GM12878 (cell line): Measurements from ENCODE around the gene DLST.

Experiments
- CEBPB ChIP-seq, 2 experiments: fragments of 150-350 bp in 1 of 2; IDR thresholded peaks; 2 replicates each; pipeline ENCODE4 v1.6.1; 2012 to 2014; ENCODE audit warnings: low read depth in 2 of 2, low read length in 2 of 2, borderline replicate concordance in 1 of 2, inconsistent platforms in 1 of 2
- HDAC2 ChIP-seq: fragments of 200-600 bp; sonication (generic); IDR thresholded peaks from 2 replicates; pipeline ENCODE4 v1.6.1; 2017
- HDAC6 ChIP-seq: fragments of 200-600 bp; sonication (generic); IDR thresholded peaks from one replicate; pipeline ENCODE4 v1.8.0; 2017; ENCODE audit warnings: antibody characterized with exemption; ENCODE audit not compliant: unreplicated experiment
- POLR2A ChIP-seq: IDR thresholded peaks from 2 replicates; pipeline ENCODE4 v1.6.1; 2011; ENCODE audit warnings: low read depth, mild to moderate bottlenecking, low read length
- POU2F2 ChIP-seq: IDR thresholded peaks from 3 replicates; pipeline ENCODE4 v1.6.1; 2011; ENCODE audit warnings: low read depth, mild to moderate bottlenecking, low read length, borderline replicate concordance
- RAD21 ChIP-seq: IDR thresholded peaks from 2 replicates; pipeline ENCODE4 v1.6.1; 2011; ENCODE audit warnings: mild to moderate bottlenecking, low read depth, low read length, moderate library complexity; ENCODE audit not compliant: insufficient read depth
- STAT3 ChIP-seq: IDR thresholded peaks from 2 replicates; pipeline ENCODE4 v1.6.1; 2011; ENCODE audit warnings: low read depth, low read length, improper control_type of control experiment
- TCF7 ChIP-seq: IDR thresholded peaks from 2 replicates; pipeline ENCODE4 v1.6.1; 2014; ENCODE audit warnings: antibody characterized with exemption, borderline replicate concordance
- ZNF217 ChIP-seq: fragments of 450-650 bp; IDR thresholded peaks from 2 replicates; pipeline ENCODE4 v1.6.1; 2017; ENCODE audit warnings: antibody characterized with exemption, mild to moderate bottlenecking
- TF ChIP-seq, protein P1 (sequence below), 3 experiments: IDR thresholded peaks in 2 of 3; conservative IDR thresholded peaks in 1 of 3; 2 replicates each; pipeline ENCODE4 v1.5.1; 2011; ENCODE audit warnings: low read depth in 3 of 3, low read length in 3 of 3, mild to moderate bottlenecking in 3 of 3, control low read depth in 2 of 3, moderate library complexity in 2 of 3, inconsistent platforms in 1 of 3, mixed read lengths in 1 of 3; ENCODE audit not compliant: control insufficient read depth in 2 of 3, insufficient read depth in 1 of 3; ENCODE audit errors: extremely low read depth in 1 of 3

DNA sequence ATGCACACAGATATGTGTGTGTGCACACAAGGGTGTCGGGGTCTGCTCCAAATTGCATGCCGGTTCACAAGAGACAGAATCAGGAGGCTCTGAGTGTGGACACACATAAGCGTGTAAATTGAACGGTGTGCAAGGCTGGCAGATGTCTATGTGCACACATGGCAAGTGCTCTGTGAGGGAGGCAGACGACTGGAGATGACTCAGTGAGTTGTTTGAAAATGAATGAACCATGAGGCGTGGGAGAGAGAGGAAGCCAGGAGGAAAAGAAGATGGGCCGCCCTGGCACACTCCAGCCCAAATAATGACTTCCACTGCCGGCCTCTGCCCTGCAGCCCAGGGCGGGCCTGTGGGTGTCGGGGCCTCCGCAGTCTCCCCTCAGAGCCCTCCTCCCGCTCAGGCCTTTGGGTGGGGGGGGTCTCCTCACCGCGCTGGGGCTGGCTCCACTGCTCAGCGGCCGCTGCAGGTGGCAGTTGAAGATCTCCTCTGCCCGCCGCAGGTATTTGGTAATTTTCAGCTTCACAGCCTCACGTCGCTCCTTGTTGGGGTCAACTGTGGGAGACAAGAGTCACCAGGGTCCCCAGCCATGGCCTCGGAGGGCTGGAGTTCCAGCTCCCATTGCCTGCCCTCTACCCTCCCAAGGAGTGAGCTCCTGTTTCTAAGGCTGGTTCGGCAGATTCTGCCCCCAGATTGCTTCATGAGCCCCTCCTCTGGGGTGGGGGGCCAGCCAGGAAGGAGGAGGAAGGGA lies 37.9 kb downstream of the DLST start:
- TF ChIP-seq CEBPB (IDR thresholded peaks at IDR 0.05; ENCODE audit: borderline replicate concordance in 1 of 2, low read depth in 2 of 2, low read length in 2 of 2) (no peak), HDAC2 (no peak), HDAC6 (no peak), POLR2A (no peak), STAT3 (no peak), TCF7 (no peak), RAD21 (no peak), POU2F2 (no peak), ZNF217 (no peak)
- TF ChIP-seq, protein P1, sequence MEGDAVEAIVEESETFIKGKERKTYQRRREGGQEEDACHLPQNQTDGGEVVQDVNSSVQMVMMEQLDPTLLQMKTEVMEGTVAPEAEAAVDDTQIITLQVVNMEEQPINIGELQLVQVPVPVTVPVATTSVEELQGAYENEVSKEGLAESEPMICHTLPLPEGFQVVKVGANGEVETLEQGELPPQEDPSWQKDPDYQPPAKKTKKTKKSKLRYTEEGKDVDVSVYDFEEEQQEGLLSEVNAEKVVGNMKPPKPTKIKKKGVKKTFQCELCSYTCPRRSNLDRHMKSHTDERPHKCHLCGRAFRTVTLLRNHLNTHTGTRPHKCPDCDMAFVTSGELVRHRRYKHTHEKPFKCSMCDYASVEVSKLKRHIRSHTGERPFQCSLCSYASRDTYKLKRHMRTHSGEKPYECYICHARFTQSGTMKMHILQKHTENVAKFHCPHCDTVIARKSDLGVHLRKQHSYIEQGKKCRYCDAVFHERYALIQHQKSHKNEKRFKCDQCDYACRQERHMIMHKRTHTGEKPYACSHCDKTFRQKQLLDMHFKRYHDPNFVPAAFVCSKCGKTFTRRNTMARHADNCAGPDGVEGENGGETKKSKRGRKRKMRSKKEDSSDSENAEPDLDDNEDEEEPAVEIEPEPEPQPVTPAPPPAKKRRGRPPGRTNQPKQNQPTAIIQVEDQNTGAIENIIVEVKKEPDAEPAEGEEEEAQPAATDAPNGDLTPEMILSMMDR (IDR thresholded peaks at IDR 0.05 in 2 of 3, conservative IDR thresholded peaks at IDR 0.05 in 1 of 3; ENCODE audit: control insufficient read depth in 2 of 3, extremely low read depth in 1 of 3, insufficient read depth in 1 of 3, low read depth in 3 of 3, low read length in 3 of 3): no peak
